Putamen (tissue), 1 donor: Measurements from ENCODE around the gene TOB1.

Experiments
- DNase-seq: peaks from one replicate; pipeline ENCODE4 v3.0.0-alpha.2; 2016; ENCODE audit warnings: low spot score

The TOB1 gene

GRCh38 chr17:50866261-50866949 lies at the start of gene TOB1:
Gene TOB1 (minus strand): TSS chr17:50866354. CDS start chr17:50864017, 2,337 bp downstream.
- peak; percentile 99 for DNase-seq

GRCh38 chr17:50914505-50915063 lies 48.4 kb upstream of the TOB1 start:
- no peak for DNase-seq

- DNase-seq = no peak
Measured at GRCh38 chr17:50913120-50913519, 47.0 kb upstream of the TOB1 start.

GRCh38 chr17:50911890-50912289 lies 45.7 kb upstream of the TOB1 start:
- DNase-seq = no peak

GRCh38 chr17:50911450-50911849 lies 45.3 kb upstream of the TOB1 start:
- DNase-seq = no peak

- DNase-seq = no peak
Measured at GRCh38 chr17:50909765-50910605, 43.8 kb upstream of the TOB1 start.

- DNase-seq = no peak
Measured at GRCh38 chr17:50908860-50909764, 43.0 kb upstream of the TOB1 start.

- DNase-seq = no peak
Measured at GRCh38 chr17:50908140-50908859, 42.1 kb upstream of the TOB1 start.

- no peak for DNase-seq
Measured at GRCh38 chr17:50906443-50906842, 40.3 kb upstream of the TOB1 start.

- no peak for DNase-seq
Measured at GRCh38 chr17:50905460-50905803, 39.3 kb upstream of the TOB1 start.

- DNase-seq = peak; percentile 64
Measured at GRCh38 chr17:50904518-50905459, 38.6 kb upstream of the TOB1 start.

- no peak for DNase-seq
Measured at GRCh38 chr17:50903604-50904517, 37.7 kb upstream of the TOB1 start.

- DNase-seq = no peak
Measured at GRCh38 chr17:50902372-50903353, 36.5 kb upstream of the TOB1 start.

GRCh38 chr17:50900383-50900892 lies 34.3 kb upstream of the TOB1 start:
- no peak for DNase-seq

- no peak for DNase-seq
Measured at GRCh38 chr17:50899559-50900319, 33.6 kb upstream of the TOB1 start.

- no peak for DNase-seq
Measured at GRCh38 chr17:50899005-50899460, 32.9 kb upstream of the TOB1 start.
